Measurements from ENCODE around the gene KIF1A.
"Not testable (repeated sequence)": the region's sequence is repeated elsewhere in the genome, so short reads cannot be mapped to it uniquely, and the experiment has no call there.

- TF ChIP-seq, protein P1, sequence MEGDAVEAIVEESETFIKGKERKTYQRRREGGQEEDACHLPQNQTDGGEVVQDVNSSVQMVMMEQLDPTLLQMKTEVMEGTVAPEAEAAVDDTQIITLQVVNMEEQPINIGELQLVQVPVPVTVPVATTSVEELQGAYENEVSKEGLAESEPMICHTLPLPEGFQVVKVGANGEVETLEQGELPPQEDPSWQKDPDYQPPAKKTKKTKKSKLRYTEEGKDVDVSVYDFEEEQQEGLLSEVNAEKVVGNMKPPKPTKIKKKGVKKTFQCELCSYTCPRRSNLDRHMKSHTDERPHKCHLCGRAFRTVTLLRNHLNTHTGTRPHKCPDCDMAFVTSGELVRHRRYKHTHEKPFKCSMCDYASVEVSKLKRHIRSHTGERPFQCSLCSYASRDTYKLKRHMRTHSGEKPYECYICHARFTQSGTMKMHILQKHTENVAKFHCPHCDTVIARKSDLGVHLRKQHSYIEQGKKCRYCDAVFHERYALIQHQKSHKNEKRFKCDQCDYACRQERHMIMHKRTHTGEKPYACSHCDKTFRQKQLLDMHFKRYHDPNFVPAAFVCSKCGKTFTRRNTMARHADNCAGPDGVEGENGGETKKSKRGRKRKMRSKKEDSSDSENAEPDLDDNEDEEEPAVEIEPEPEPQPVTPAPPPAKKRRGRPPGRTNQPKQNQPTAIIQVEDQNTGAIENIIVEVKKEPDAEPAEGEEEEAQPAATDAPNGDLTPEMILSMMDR (IDR thresholded peaks at IDR 0.05), result not testable (repeated sequence)
- TF ChIP-seq, protein P2, sequence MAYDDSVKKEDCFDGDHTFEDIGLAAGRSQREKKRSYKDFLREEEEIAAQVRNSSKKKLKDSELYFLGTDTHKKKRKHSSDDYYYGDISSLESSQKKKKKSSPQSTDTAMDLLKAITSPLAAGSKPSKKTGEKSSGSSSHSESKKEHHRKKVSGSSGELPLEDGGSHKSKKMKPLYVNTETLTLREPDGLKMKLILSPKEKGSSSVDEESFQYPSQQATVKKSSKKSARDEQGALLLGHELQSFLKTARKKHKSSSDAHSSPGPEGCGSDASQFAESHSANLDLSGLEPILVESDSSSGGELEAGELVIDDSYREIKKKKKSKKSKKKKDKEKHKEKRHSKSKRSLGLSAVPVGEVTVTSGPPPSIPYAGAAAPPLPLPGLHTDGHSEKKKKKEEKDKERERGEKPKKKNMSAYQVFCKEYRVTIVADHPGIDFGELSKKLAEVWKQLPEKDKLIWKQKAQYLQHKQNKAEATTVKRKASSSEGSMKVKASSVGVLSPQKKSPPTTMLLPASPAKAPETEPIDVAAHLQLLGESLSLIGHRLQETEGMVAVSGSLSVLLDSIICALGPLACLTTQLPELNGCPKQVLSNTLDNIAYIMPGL (CRISPR knock-in tag; IDR thresholded peaks at IDR 0.05), result not testable (repeated sequence)
- not testable (repeated sequence) for TF ChIP-seq E2F1 (CRISPR knock-in tag; IDR thresholded peaks at IDR 0.05); ZNF281 (CRISPR knock-in tag; IDR thresholded peaks at IDR 0.05); MLX (CRISPR knock-in tag; IDR thresholded peaks at IDR 0.05); ELF4 (CRISPR knock-in tag; IDR thresholded peaks at IDR 0.05; ENCODE audit: low read depth); KAT7 (CRISPR knock-in tag; IDR thresholded peaks at IDR 0.05; ENCODE audit: borderline replicate concordance); JUN (CRISPR knock-in tag; IDR thresholded peaks at IDR 0.05)
- TF ChIP-seq, protein P3, sequence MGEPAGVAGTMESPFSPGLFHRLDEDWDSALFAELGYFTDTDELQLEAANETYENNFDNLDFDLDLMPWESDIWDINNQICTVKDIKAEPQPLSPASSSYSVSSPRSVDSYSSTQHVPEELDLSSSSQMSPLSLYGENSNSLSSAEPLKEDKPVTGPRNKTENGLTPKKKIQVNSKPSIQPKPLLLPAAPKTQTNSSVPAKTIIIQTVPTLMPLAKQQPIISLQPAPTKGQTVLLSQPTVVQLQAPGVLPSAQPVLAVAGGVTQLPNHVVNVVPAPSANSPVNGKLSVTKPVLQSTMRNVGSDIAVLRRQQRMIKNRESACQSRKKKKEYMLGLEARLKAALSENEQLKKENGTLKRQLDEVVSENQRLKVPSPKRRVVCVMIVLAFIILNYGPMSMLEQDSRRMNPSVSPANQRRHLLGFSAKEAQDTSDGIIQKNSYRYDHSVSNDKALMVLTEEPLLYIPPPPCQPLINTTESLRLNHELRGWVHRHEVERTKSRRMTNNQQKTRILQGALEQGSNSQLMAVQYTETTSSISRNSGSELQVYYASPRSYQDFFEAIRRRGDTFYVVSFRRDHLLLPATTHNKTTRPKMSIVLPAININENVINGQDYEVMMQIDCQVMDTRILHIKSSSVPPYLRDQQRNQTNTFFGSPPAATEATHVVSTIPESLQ (CRISPR knock-in tag; IDR thresholded peaks at IDR 0.05), result not testable (repeated sequence)
These were observed 121.0 kb downstream of the KIF1A start for GRCh38 chr2:240698852-240699561.
